Measurements from ENCODE around the gene RGL2.
"Not testable (repeated sequence)": the region's sequence is repeated elsewhere in the genome, so short reads cannot be mapped to it uniquely, and the experiment has no call there.

Gene RGL2

DNA sequence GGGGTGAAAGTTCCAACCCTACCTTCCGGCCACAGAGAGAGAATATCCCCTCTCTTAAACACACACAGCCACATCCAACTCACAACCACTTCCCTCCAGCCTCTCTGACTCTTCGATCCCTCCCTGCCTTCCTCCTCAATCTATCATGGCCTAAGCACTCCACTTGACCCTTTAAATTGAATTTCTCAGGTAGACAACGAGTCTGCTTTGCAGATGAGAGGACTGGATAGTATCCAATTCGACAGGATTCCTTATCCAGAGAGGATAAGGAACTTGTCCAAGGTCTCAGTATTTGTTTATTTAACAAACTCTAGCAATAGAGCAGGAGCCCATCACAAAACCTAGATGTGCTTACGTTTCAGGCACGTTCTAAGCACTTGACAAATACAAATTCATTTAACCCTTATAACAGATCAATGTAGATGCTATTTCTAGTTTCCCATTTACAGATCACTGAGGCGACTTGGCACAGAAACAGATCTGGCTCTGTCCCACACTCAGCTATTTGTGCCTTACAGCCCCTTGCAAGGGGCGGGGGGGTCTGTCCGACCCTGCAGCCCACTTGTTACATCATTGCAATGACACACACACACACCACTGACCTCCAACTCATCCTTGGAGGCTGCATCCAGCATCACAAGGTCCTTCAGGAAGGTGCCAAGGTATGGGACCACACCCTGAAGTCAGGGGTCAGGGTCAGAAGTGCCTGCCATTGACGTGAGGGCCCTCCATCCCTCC is 4.5 kb downstream of the RGL2 start:
- in situ Hi-C loops (cut with MboI; ENCODE audit: low sequenced_read_pairs): no loop called here

DNA sequence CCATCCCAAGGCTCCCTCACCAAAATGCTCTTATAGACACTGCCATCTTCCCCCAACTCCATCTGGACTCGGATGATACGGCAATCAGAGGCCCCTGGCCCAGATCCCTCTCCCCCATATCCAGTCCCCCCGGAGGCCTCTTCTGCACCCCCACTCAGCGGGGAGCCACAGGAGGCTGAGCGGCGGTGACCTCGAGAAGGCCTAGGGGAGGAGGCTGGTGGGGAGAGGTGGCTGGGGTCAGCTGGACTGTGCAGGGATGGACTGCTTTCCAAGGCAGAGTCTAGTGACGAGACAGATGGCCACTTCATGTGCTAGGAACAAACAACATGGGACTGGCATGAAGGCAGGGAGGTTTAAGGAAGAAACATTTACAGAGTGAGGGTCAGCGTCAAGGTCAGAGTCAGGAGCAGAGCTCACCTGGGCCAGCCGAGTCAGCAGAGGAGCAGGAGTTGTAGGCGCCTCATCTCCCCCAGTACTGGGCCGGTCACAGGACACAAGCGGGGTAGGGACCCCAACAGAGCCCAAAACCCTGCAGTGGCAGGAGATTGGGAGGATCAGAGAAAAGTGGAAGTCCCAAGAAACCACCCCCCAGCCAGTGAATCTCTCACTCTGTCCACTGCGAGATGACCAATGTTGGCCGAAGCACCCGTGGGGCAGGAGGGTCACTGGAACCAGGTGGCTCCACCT is 5.6 kb downstream of the RGL2 start:
- in situ Hi-C loops (cut with MboI; ENCODE audit: low sequenced_read_pairs): no loop called here

DNA sequence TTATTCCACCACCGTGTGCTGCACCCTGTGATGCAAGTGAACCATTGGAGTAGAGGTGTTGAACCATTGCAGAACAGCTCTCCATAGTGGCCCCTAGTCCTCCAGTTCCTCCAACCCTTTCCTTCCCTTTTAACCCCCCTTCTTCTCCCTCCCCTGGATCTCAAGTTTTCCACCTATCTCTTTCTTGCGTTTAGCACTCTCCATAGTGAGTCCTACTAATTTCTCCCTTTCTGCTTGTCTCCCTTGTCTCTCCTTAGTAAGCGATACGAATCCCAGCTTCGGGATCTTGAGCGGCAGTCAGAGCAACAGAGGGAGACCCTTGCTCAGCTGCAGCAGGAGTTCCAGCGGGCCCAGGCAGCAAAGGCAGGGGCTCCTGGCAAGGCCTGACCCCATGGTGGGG is 8.3 kb downstream of the RGL2 start:
- in situ Hi-C loops (cut with MboI; ENCODE audit: low sequenced_read_pairs): no loop called here

DNA sequence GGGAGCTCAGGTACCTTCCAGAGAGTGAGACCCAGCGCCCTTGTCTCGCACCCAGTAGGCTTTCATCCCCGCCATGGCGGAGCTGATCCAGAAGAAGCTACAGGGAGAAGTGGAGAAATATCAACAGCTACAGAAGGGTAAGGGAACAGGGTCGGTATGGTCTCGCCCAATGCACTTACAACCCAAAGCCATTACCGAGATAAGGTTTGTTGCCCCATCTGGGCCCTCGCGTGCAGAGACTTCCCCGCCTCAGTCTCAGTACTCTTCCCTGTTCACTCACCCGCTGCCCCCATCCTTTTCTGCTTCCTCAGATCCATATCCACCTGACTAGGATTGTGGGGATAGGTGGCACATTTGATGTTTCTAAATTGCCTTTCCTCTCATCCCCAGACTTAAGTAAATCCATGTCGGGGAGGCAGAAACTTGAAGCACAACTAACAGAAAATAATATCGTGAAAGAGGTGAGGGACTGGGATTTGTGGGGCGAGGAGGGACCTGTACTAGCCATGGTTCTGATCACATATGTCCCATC is 8.9 kb downstream of the RGL2 start:
- in situ Hi-C loops (cut with MboI; ENCODE audit: low sequenced_read_pairs): no loop called here

DNA sequence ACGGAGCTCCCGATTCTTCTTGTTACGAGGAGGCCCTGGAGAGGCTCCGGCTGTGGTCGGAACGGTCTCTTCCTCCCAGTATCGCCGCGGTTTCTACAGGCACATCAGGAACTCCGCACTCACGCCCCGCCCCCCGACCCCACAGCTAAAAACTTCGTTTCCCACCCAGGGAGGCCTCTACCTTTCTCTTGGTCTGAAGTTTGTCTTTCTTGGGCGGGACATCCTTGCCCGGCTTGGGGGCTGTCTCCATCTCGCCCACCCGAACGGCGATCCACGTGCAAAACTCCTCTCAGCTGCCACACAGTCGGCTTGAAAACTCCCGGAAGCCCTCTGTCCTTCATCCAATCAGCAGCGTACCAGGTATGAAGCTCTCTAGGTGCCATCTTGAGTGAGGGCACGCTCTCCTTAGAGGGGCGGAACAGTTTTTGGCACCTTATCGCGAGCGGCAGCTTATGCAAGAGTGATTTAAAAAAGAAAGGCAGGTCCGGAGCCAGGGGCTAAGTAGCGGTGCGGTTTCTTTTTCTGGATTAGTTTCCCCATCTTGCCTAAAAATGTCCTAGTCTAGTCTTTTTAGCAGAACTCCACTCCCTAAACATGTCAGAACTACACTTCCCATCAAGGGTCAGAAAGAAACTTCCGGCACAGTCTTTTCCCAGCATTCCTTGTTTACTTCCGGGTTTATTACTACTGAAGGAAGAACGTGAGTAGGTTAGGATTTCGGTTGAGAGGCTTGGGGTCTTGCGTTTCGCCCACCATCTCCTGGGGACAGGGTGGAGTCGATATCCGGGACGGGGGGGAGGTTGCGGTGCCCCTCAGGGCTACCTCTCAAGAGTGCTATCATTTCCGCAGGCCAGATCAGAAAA is 9.6 kb downstream of the RGL2 start, which contains the start of the genes PFDN6 and WDR46:
Gene PFDN6 (plus strand): TSS at position 681 of the 863 bp plus-strand sequence. CDS start 256 bp downstream, outside the sequence.
Gene WDR46 (minus strand): TSS at position 319 of the 863 bp plus-strand sequence. CDS start 69 bp downstream, at position 250.
- in situ Hi-C loops (cut with MboI; ENCODE audit: low sequenced_read_pairs): no loop called here

DNA sequence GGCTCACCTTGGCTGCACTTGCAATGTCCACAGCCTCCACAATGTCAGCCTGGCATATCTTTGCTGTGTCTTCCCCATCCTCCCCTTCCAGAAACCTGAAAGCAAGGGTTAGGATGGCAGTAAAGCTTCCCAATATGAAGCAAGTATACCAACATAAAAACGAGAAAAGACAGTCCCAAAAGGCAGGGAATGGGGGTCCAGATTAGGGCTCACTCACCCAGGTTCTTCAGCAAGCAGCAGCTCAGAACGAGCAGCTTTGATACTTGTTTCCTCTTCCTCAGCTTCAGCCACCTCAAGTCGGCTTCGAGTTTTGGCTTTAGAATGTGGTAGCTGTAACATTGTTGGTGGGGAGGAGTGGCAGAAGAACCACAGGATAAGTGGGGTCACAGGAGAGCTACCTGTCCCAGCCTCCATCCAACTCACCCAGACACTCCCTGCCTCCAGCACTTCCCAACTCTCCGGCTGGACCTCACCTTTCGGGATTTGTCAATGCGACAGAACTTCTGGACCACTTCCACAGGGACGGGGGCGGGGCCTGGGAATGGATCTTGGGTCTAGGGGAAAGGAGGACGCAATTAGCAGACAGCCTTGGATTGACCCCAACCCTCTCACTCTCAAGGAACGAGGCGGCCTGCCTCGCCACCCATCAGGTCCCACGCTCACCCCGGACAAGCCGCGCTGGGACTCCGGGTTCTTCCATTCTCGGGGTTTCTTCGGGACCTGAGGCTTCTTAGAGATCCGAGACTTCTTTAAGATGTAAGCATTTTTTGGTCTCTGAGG is 10.4 kb downstream of the RGL2 start:
- in situ Hi-C loops (cut with MboI; ENCODE audit: low sequenced_read_pairs): no loop called here

DNA sequence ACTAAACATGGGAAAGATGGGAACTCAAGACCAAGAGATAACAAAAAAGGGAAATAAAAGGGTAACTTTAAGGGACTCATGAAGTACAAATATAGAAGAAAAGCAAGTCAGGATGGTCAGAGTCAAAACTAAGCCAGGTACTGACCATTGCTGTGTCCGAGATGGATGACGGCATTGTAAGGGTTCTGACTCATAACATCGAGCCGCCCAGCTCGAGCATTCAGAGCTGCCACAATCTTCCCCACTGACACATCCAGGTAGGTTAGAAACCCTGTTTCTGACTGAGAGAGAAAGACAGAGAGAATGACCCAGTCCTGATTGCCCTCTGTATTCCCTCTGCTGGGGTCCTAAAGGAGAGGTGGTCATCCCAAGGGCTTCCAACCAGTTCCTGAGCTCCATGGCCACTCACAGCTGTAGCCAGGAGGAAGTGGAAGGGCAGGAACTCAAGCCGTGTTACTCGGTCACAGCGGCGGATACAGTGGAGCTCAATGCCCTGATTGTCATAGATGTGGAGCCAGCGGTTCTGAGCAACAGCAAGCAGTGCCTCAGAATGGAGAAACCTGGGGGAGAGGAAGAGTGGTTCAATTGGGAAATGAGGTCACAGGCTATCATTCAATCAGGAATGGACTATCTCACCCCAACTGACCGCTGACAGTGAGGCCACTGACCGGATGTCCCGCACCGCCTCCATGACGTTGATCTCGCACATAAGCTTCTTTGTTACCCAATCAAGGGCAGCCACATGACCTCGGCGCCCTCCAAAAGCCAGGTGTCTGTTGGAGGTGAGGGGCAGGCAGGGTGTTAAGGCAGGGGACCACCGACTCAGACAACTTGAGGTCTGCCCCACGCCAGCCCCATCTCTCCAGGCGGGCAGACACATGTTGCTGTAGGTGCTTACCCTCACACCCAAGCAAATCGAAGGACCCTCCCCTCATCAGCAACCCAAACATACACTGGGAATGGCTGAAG is 11.5 kb downstream of the RGL2 start:
- in situ Hi-C loops (cut with MboI; ENCODE audit: low sequenced_read_pairs): no loop called here

DNA sequence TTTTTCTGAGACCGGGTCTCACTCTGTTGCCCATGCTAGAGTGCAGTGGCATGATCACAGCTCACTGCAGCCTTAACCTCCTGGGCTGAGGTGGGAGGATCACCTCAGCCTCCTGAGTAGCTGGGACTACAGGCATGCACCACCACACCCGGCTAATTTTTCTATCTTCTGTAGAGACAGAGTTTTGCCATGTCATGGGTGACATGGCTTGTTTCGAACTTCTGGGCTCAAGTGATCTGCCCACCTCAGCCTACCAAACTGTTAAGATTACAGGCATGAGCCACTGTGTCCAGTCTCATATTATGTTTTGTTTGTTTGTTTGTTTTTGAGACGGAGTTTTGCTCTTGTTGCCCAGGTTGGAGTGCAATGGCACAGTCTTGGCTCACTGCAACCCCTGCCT is 13.5 kb downstream of the RGL2 start:
- in situ Hi-C loops (cut with MboI; ENCODE audit: low sequenced_read_pairs): not testable (repeated sequence)

DNA sequence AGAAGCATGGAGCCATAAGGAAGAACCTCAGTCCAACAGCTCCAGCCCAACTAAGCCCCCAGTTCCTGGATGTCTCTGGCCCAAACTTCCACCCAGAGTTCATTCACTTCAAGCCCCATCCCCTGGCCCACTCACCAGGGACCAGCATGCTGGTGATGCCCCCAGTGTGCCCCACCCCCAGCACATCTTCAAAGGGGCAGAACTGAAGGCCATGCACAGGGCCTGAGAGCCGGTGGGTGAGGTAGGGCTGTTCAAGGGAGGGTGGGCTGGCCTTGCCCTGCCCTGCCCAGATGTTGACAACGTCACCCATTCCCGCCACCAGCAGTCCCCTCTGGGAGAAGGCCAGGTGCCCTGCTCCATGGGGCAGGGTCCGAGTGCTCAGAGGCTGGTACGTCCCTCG is 18.2 kb downstream of the RGL2 start:
- in situ Hi-C loops (cut with MboI; ENCODE audit: low sequenced_read_pairs): no loop called here

DNA sequence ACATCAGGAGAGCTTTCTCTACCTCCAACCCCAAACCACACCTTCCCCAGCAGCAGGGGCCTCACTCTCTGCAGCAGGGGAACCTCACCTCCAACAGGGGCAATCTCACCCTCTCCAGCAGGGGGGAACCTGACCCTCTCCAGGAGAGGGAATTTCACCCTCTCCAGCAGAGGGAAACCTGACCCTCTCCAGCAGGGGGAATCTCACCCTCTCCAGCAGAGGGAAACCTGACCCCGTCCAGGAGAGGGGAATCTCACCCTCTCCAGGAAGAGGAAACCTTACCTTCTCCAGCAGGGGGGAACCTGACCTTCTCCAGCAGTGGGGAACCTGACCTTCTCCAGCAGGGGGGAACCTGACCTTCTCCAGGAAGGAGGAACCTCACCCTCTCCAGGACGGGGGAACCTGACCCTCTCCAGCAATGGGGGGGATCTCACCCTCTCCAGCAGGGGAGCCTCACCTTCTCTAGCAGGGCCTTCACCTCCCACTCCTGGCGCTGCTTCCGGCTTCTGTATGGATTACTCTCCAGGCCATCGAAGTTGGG is 18.7 kb downstream of the RGL2 start:
- in situ Hi-C loops (cut with MboI; ENCODE audit: low sequenced_read_pairs): no loop called here

DNA sequence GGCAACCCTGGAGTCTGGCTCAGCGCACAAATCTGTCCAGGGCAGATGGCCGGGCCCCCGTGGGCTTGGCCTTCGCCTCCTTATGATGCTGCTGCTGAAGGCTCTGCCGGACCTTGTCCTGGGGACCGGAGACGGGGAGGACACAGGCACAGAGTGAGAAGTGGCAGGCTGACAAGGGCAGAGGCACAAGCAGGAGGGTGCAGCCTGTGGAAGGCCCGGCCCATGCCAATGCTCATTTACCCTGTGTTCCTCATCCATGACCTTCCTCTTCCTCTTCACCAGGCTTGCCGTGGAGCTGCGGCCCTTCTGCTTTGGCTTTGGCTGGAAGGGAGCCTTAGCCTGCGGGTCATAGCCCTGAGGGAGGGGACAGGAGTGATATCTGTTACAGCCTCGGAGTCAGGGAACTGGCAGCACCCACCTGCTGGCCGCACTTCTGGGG is 19.5 kb downstream of the RGL2 start:
- in situ Hi-C loops (cut with MboI; ENCODE audit: low sequenced_read_pairs): no loop called here

DNA sequence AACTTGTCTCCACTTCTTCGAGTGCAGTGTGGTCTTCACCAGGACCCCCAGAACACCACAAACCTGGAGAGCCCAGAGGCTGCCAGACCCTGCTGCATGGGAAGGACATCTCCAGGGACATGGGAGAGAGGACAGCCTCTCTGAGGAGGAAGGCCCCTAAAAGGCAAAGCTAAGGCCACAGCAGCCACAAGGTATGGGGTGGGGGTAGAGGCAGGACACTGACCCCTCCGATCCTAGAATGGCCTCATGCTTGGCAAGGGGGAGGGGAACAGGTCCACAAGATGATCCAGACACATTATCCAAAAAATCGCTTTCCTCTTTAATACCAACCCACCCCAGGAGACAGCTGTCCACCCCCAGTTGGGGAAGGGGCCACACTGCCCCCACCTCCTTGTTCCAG is 19.9 kb downstream of the RGL2 start:
- in situ Hi-C loops (cut with MboI; ENCODE audit: low sequenced_read_pairs): no loop called here

DNA sequence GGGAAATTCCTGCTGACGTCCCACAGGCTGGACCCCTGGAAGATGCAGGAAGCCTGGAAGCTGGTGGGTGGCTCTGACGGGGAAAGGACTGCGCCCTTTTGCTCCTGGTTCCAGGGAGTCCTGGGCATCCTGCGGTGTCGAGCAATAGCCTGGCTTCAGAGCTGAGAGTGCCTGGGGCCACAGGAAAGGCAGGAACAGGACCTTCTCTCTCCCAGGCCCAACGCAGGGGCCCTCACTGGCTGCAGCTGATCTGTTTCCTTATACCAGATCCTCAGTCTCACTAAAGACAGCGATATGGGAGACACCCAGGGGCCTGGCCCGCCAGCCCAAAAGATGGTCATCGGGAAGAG is 20.4 kb downstream of the RGL2 start:
- in situ Hi-C loops (cut with MboI; ENCODE audit: low sequenced_read_pairs): no loop called here

DNA sequence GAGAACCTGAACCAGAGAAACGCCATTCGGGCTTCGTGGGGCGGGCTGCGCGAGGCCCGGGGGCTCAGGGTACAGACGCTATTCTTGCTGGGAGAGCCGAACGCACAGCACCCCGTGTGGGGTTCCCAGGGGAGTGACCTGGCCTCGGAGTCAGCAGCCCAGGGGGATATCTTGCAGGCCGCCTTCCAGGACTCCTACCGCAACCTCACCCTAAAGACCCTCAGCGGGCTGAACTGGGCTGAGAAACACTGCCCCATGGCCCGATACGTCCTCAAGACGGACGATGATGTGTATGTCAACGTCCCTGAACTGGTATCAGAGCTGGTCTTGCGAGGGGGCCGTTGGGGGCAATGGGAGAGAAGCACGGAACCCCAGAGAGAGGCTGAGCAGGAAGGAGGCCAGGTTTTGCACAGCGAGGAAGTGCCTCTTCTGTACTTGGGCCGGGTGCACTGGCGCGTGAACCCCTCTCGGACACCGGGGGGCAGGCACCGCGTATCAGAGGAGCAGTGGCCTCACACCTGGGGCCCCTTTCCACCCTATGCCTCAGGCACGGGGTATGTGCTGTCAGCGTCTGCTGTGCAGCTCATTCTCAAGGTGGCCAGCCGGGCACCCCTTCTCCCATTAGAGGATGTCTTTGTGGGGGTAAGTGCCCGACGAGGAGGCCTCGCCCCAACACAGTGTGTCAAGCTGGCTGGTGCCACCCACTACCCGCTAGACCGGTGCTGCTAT is 20.9 kb downstream of the RGL2 start:
- in situ Hi-C loops (cut with MboI; ENCODE audit: low sequenced_read_pairs): no loop called here

DNA sequence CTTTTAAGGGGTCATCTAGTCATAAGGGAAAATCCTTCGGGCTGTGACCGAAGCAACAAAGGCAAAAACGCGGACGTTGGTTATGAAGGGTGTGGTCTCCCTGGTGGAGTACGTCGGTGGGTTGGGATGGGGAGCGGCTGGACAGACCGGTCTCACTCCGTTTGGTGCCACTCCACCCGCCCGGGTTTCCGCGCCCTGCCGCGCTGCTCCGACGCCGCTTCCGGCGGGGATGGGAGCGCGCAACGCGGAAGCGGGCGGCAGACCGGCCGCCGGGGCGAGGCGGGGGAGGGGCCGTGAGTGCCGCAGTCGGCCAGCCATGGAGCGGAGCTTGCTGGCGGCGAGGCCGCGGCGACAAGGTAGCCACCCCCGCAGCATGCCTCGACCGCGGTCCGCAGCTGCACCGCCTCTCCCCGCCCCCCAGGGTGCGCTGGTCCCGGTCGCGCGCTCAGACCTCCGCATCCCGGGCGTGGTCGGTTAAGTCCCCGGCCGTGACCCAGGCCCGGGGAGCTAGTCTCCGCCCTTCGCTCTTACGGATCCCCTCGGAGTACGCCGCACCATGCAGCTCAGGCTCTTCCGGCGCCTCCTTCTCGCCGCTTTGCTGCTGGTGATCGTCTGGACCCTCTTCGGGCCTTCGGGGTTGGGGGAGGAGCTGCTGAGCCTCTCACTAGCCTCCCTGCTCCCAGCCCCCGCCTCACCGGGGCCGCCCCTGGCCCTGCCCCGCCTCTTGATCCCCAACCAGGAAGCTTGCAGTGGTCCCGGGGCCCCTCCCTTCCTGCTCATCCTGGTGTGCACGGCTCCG is 21.7 kb downstream of the RGL2 start, which contains the start of gene B3GALT4:
Gene B3GALT4 (plus strand): TSS at position 260 of the 799 bp plus-strand sequence. CDS start 297 bp downstream, at position 557.
- in situ Hi-C loops (cut with MboI; ENCODE audit: low sequenced_read_pairs): no loop called here

DNA sequence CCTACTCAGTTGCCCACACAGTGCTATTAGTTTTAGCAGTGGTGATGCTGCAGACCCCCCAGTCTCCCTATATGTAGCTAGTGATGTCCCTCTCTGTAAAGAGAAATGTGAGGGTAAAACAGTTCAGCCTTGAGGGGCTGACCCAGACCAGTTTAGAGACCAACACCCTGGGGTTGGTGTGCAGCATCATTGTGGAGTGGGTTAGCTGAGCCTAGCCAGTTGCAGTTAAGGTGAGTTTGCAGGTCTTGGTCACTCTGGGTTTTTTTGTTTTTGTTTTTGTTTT is 22.2 kb downstream of the RGL2 start:
- in situ Hi-C loops (cut with MboI; ENCODE audit: low sequenced_read_pairs): no loop called here

DNA sequence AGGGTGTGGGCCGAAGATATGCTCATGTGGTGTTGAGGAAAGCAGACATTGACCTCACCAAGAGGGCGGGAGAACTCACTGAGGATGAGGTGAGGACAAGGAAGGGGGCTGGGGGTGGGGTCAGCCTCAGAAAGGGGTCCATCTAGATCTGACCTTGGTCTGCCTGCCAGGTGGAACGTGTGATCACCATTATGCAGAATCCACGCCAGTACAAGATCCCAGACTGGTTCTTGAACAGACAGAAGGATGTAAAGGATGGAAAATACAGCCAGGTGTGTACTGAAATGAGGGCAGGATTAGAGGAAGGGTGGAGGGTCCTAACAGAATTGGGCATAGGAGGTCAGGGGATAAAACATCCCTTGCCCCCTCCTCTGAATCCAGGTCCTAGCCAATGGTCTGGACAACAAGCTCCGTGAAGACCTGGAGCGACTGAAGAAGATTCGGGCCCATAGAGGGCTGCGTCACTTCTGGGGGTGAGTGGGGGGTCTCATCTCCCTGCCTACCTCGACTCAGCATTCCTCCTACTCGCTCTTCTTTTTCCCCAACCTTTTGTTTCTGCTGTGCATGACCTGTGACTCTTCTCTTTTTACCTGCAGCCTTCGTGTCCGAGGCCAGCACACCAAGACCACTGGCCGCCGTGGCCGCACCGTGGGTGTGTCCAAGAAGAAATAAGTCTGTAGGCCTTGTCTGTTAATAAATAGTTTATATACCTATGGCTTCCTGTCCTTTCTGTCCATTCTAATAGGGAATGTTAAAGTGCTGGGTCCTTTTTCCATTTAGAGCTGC is 22.8 kb downstream of the RGL2 start:
- in situ Hi-C loops (cut with MboI; ENCODE audit: low sequenced_read_pairs): not testable (repeated sequence)
